MM.1S (cell line): ENCODE measurements around the gene KLHL25.

ENCODE experiments used
- DNase-seq: peaks from one replicate; pipeline ENCODE4 v3.0.0-alpha.2; 2015
- H2AFZ ChIP-seq: fragments of 300-600 bp; sonication (generic); 2 replicates; pipeline ENCODE4 v1.6.0; 2016; ENCODE audit warnings: antibody characterized with exemption, low read length
- H3F3A ChIP-seq: fragments of 300-600 bp; sonication (generic); 2 replicates; pipeline ENCODE4 v1.6.1; 2016; ENCODE audit warnings: mild to moderate bottlenecking, antibody characterized with exemption, low read length, moderate library complexity, mixed read lengths; ENCODE audit not compliant: insufficient read depth
- H3K27ac ChIP-seq: fragments of 300-600 bp; sonication (generic); 2 replicates; pipeline ENCODE4 v1.5.1; 2016; ENCODE audit warnings: mild to moderate bottlenecking, low read length
- H3K27me3 ChIP-seq: fragments of 300-600 bp; sonication (generic); replicated peaks from 2 replicates; pipeline ENCODE4 v1.6.0; 2016; ENCODE audit warnings: low read length; ENCODE audit not compliant: insufficient read depth
- H3K36me3 ChIP-seq: fragments of 300-600 bp; sonication (generic); replicated peaks from 2 replicates; pipeline ENCODE4 v1.6.1; 2016; ENCODE audit warnings: mild to moderate bottlenecking, low read length, mixed read lengths; ENCODE audit not compliant: insufficient read depth
- H3K4me1 ChIP-seq: fragments of 300-600 bp; sonication (generic); 2 replicates; pipeline ENCODE4 v1.6.1; 2016; ENCODE audit warnings: low read length, mixed read lengths
- H3K4me2 ChIP-seq: fragments of 300-600 bp; sonication (generic); 2 replicates; pipeline ENCODE4 v1.6.0; 2016; ENCODE audit warnings: low read depth, low read length
- H3K4me3 ChIP-seq: fragments of 300-600 bp; sonication (generic); 2 replicates; pipeline ENCODE4 v1.5.1; 2016; ENCODE audit warnings: low read length, mixed read lengths
- H3K79me2 ChIP-seq: fragments of 300-600 bp; sonication (generic); 2 replicates; pipeline ENCODE4 v1.6.1; 2016; ENCODE audit warnings: mixed run types, low read length, mixed read lengths
- H3K9ac ChIP-seq: fragments of 300-600 bp; sonication (generic); 2 replicates; pipeline ENCODE4 v1.6.1; 2016; ENCODE audit warnings: low read length, mixed read lengths
- H3K9me2 ChIP-seq: fragments of 300-600 bp; sonication (generic); replicated peaks from 2 replicates; pipeline ENCODE4 v1.6.1; 2016; ENCODE audit warnings: mild to moderate bottlenecking, low read length, mixed read lengths; ENCODE audit not compliant: insufficient read depth
- H3K9me3 ChIP-seq: fragments of 300-600 bp; sonication (generic); replicated peaks from 2 replicates; pipeline ENCODE4 v1.6.1; 2016; ENCODE audit warnings: mild to moderate bottlenecking, low read length, mixed read lengths; ENCODE audit not compliant: insufficient read depth
- H4K20me1 ChIP-seq: fragments of 300-600 bp; sonication (generic); 2 replicates; pipeline ENCODE4 v1.6.1; 2016; ENCODE audit warnings: mild to moderate bottlenecking, low read length, moderate library complexity, mixed read lengths; ENCODE audit not compliant: insufficient read depth
- CTCF ChIP-seq: fragments of 300-600 bp; sonication (generic); IDR thresholded peaks from 2 replicates; pipeline ENCODE4 v1.5.1; 2016; ENCODE audit warnings: antibody characterized with exemption, low read length, mixed read lengths
- EZH2 ChIP-seq: fragments of 300-600 bp; sonication (generic); optimal IDR thresholded peaks from 2 replicates; pipeline ENCODE3; 2017; ENCODE audit warnings: low read depth, mild to moderate bottlenecking, antibody characterized with exemption, low read length, mixed read lengths
- EZH2phosphoT487 ChIP-seq: fragments of 300-600 bp; sonication (generic); IDR thresholded peaks from 2 replicates; pipeline ENCODE4 v1.6.1; 2018; ENCODE audit warnings: antibody characterized with exemption, low read length

Gene KLHL25

GRCh38 chr15:85825719-85826118, 31.0 kb upstream of the KLHL25 start:
- no peak overlapping the region for H3K4me2 ChIP-seq
- no peaks in the 10 kb centered on the region for H3K36me3 ChIP-seq
- no peaks in the 10 kb centered on the region for H4K20me1 ChIP-seq
- H3K79me2 ChIP-seq: no peaks in the 10 kb centered on the region
- H3K9me2 ChIP-seq: no peaks in the 10 kb centered on the region
- H3F3A ChIP-seq: no peaks in the 10 kb centered on the region
- H3K9ac ChIP-seq: no peak overlapping the region
- no peak for TF ChIP-seq EZH2
- TF ChIP-seq EZH2phosphoT487: no peak
- TF ChIP-seq CTCF: no peak
- no peaks in the 10 kb centered on the region for H3K9me3 ChIP-seq
- DNase-seq: no peak
- no peaks in the 10 kb centered on the region for H3K27me3 ChIP-seq
- H2AFZ ChIP-seq: no peak overlapping the region
- no peak overlapping the region for H3K27ac ChIP-seq
- no peaks in the 10 kb centered on the region for H3K4me1 ChIP-seq
- H3K4me3 ChIP-seq: no peak overlapping the region

GRCh38 chr15:85825118-85825517, 30.4 kb upstream of the KLHL25 start:
- H3F3A ChIP-seq: no peaks in the 10 kb centered on the region
- H3K9me3 ChIP-seq: no peaks in the 10 kb centered on the region
- H2AFZ ChIP-seq: no peak overlapping the region
- H4K20me1 ChIP-seq: no peaks in the 10 kb centered on the region
- H3K36me3 ChIP-seq: no peaks in the 10 kb centered on the region
- no peaks in the 10 kb centered on the region for H3K4me1 ChIP-seq
- H3K27me3 ChIP-seq: no peaks in the 10 kb centered on the region
- no peak overlapping the region for H3K27ac ChIP-seq
- no peak for TF ChIP-seq EZH2
- TF ChIP-seq EZH2phosphoT487: no peak
- TF ChIP-seq CTCF: no peak
- H3K79me2 ChIP-seq: no peaks in the 10 kb centered on the region
- H3K4me3 ChIP-seq: no peak overlapping the region
- H3K4me2 ChIP-seq: no peak overlapping the region
- DNase-seq: no peak
- no peaks in the 10 kb centered on the region for H3K9me2 ChIP-seq
- H3K9ac ChIP-seq: no peak overlapping the region

- H3K9me2 ChIP-seq: no peaks in the 10 kb centered on the region
- no peaks in the 10 kb centered on the region for H4K20me1 ChIP-seq
- H3K9me3 ChIP-seq: no peaks in the 10 kb centered on the region
- H3K27me3 ChIP-seq: no peaks in the 10 kb centered on the region
- no peak overlapping the region for H3K4me2 ChIP-seq
- H3K4me1 ChIP-seq: no peaks in the 10 kb centered on the region
- no peak overlapping the region for H3K27ac ChIP-seq
- TF ChIP-seq EZH2 (no peak), CTCF (no peak), EZH2phosphoT487 (no peak)
- no peak for DNase-seq
- H3K79me2 ChIP-seq: no peaks in the 10 kb centered on the region
- H3K36me3 ChIP-seq: no peaks in the 10 kb centered on the region
- no peaks in the 10 kb centered on the region for H3F3A ChIP-seq
- H3K9ac ChIP-seq: no peak overlapping the region
- no peak overlapping the region for H3K4me3 ChIP-seq
- H2AFZ ChIP-seq: no peak overlapping the region
These were observed 26.8 kb upstream of the KLHL25 start for GRCh38 chr15:85821545-85821944.
